Activated CD4-positive, alpha-beta T cell treated with anti-CD3 and anti-CD28 coated beads for 36 hours (primary cell): ENCODE data around the gene TNS1. TPM values are rescaled to one million over a fixed set of nuclear protein-coding genes. Genes with fewer than 3 reads are reported as not detected.

ENCODE experiments used
- ATAC-seq: fragments of 200-7000 bp; cut with Tn5 transposase; one replicate; pipeline ENCODE4 v1.10.0; 2021; ENCODE audit warnings: mild to moderate bottlenecking, moderate library complexity
- CTCF ChIA-PET: fragments of 350-600 bp; sonication (Branson Sonifier 250); formaldehyde crosslinking; loops from one replicate; lab custom pipeline; 2021; ENCODE audit warnings: antibody characterized with exemption; lab: Charles Lee
- POLR2A ChIA-PET: fragments of 350-600 bp; sonication (Branson Sonifier 250); formaldehyde crosslinking; loops from one replicate; lab custom pipeline; 2021; ENCODE audit warnings: antibody characterized with exemption, inconsistent platforms; lab: Charles Lee
- DNase-seq: peaks from one replicate; pipeline ENCODE4 v3.0.0-alpha.2; 2020
- H3K27ac Mint-ChIP-seq: one replicate; pipeline ENCODE4 v1.8.0; 2021; ENCODE audit warnings: mixed read lengths
- H3K27me3 Mint-ChIP-seq: one replicate; pipeline ENCODE4 v1.8.0; 2021; ENCODE audit warnings: mixed read lengths
- H3K36me3 Mint-ChIP-seq: one replicate; pipeline ENCODE4 v1.8.0; 2021; ENCODE audit warnings: low read depth, mixed read lengths
- H3K4me1 Mint-ChIP-seq: one replicate; pipeline ENCODE4 v1.8.0; 2021; ENCODE audit warnings: mixed read lengths
- H3K4me3 Mint-ChIP-seq: one replicate; pipeline ENCODE4 v1.8.0; 2021; ENCODE audit warnings: mild to moderate bottlenecking, moderate library complexity, mixed read lengths
- H3K9me3 Mint-ChIP-seq: one replicate; pipeline ENCODE4 v1.8.0; 2021; ENCODE audit warnings: low read depth, mixed read lengths
- intact Hi-C, 2 experiments: fragments of 100-400 bp; cut with DNase I in 1 of 2; cut with micrococcal nuclease in 1 of 2; formaldehyde crosslinking; loops; one replicate each; pipeline versions ENCODE4 v1.14.2 to v1.15.1; 2022 to 2024; cut with DNase I, micrococcal nuclease
- total RNA-seq, 2 experiments: library from RNA; stranded (reverse); gene quantifications; one replicate each; pipeline ENCODE4 v1.2.3, GENCODE V29; 2021

Gene TNS1
- total RNA-seq, 2 experiments from 2014 or later, result 0.64 to 0.88 TPM

DNA sequence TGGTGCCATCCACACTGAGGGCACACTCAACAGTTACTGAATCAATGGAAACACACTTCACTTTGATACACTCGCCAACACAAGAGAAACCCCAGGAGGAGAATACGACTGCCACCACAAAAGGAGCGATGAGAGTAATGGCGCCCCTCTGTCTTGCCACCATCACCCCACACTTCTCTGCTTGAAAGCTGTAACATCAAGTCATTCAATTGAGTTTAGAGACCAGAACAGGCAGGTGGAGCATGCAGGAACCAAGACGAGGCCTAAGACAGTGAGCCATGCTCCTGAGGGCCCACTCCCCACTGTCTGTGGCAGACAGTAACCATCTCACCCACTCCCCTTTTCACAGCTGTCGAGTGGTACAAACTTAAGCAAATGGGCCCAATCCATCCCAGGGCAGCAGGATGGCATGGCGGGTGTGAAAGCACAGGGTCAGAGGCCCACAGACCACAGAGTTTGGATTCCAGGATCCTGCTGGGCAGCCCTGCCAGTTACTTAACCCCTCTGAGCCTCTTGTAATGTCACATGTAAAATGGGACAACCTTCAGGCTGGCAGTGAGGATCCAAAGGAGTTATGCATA, 101.9 kb downstream of the TNS1 start:
- peaks cover 6% of the 10 kb centered on the region for H3K4me1 Mint-ChIP-seq
- H3K27ac Mint-ChIP-seq, result no peak overlapping the region
- H3K9me3 Mint-ChIP-seq, result no peaks in the 10 kb centered on the region
- DNase-seq, result no peak
- intact Hi-C loops, result no loop called here
- no peaks in the 10 kb centered on the region for H3K36me3 Mint-ChIP-seq
- no peak for ATAC-seq
- H3K27me3 Mint-ChIP-seq, result peaks cover 14% of the 10 kb centered on the region
- no peak overlapping the region for H3K4me3 Mint-ChIP-seq
- CTCF ChIA-PET, result interaction anchor here (0.9 kb wide), 1 partner anchor 14 kb away, joined by 3 read pairs; no protein-coding TSS in a partner anchor
- POLR2A ChIA-PET, result no interaction called here

DNA sequence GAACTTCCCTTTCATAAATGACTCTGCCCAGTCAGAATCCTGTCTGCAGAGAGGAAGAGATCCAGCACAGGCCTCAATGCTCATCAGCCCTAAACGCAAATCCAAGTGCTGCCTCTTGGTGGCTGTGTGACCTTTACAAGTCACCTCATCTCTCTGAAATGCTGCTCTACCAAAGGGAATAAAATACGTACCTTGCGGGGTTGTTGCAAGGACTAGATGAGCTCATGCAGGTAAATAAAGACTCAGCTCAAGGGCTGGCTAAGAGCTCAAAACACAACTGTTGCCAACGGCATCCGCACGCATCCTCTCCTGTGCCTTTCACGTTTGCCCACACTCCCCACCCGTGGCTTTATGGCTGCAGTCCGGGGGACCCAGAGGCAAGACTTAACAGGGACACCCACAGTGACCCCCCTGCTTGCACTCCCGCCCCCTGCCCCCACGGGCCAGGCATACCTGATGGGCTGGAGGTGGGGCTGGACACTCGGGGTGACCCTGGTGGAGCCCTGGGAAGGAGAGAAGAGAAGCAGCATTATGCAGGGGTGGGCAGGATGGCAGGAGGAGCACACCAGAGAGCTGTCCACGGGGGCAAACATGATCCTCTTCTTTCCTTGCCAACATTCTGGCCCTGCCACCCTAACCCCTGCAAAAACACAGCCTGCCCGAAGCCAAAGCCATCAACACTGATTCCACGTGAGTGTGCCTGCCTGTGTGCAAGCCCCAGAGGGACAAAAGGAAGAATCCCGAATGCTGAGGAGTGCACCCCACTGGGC, 102.6 kb downstream of the TNS1 start:
- DNase-seq, result no peak
- intact Hi-C loops, result no loop called here
- H3K4me1 Mint-ChIP-seq, result peaks cover 6% of the 10 kb centered on the region
- H3K36me3 Mint-ChIP-seq, result no peaks in the 10 kb centered on the region
- no peaks in the 10 kb centered on the region for H3K9me3 Mint-ChIP-seq
- no peak overlapping the region for H3K27ac Mint-ChIP-seq
- no peak for ATAC-seq
- no peak overlapping the region for H3K4me3 Mint-ChIP-seq
- CTCF ChIA-PET, result interaction anchor here (1.3 kb wide), 1 partner anchor 10 kb away, joined by 3 read pairs; no protein-coding TSS in a partner anchor
- peaks cover 12% of the 10 kb centered on the region for H3K27me3 Mint-ChIP-seq
- POLR2A ChIA-PET, result no interaction called here

DNA sequence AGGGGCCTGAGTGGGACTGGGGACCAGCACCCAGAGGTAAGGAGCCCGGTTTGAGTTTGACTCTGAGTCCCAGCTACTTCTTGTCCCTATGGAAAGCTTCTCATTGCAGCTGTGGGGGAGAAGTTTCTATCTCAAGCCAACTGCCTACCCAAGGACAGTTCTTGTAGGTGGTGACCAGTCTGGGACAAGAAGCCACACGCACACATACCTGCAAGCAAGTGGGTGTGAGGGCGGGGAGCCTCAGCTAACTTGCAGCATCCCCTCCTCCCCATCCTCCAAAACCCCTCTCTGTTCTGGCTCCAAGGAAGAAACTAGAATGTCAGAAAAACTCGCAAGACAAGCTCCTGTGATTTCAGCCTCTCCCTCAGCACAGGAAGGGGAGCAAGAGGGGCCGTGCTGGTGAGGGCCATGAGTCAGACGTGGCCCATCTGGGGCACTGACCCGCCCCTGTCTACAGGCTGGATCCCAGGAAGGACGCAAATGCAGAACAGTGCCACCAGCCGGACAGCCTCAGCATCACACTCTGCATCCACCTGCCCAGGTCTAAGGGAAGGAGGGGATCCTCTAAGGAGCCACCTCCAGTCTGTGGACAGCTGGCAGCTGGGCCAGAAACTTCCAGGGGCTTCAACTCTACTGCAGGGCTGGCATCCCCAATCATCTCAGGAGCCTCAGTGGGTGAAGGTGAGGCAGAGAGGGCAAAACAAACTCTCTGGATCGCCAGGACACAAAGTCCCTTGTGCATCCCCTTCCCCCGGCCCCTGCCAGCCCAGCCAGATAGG, 103.4 kb downstream of the TNS1 start:
- Mint-ChIP-seq H3K36me3 (no peaks in the 10 kb centered on the region), H3K4me3 (no peak overlapping the region), H3K27me3 (peaks cover 5% of the 10 kb centered on the region), H3K4me1 (peaks cover 6% of the 10 kb centered on the region), H3K9me3 (no peaks in the 10 kb centered on the region), H3K27ac (no peak overlapping the region)
- ATAC-seq (no peak), DNase-seq (peak; percentile 20)
- intact Hi-C loops, result no loop called here
- ChIA-PET CTCF (interaction anchor here (1.3 kb wide), 1 partner anchor 9 kb away, joined by 3 read pairs; no protein-coding TSS in a partner anchor), POLR2A (no interaction called here)

DNA sequence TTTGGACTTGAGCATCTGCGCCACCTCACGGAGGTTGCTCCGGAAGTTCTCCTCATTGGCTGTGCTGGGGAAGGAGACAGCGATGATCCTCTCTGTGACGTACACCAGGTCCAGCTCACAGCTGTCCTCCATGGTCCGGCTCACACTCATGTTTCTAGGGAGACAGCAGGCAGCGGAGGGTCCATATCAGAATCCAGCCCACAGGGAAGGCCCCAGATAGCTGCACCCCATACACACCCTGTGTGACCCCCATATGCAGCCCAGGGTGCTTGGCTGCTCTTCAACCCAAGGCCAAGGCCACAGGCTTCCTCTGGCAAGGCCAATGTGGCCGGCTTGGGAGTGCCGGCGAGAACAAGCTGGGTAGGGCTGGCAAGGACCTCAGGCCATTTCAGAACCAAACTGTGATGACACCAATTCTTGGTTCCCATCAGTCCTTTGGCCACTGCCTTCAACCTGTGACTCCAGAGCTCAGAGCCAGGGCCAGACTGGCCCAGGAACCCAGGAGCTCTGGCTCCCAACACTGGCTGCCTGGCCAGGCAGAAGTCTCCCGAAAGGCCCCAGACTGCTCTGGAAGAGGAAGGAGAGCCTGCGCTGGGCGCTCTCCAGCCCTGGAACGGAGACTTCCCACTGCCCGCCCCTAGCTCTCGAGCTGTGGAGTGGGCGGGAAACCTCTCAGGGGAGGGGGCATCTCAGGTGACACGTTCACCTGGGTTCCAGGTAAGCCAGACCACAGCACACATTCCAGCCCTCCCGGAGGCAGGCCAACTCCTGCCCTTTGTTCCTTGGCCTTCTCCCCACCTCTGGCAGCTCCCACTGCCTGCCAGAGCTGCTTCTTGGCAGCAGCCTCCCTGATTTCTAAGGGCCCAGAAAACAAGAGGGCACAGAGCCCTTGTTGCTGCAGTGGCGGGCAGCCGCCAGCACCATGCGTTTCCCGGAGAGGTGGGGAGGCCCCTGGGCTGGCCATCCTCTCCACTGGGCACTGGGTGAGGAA, 104.7 kb downstream of the TNS1 start:
- DNase-seq (no peak), ATAC-seq (no peak)
- ChIA-PET CTCF (interaction anchor here (0.6 to 0.7 kb wide), 2 partner anchors 111 to 248 kb away, joined by 3 to 4 read pairs; no protein-coding TSS in a partner anchor), POLR2A (no interaction called here)
- H3K4me1 Mint-ChIP-seq, result peaks cover 6% of the 10 kb centered on the region
- no peak overlapping the region for H3K4me3 Mint-ChIP-seq
- intact Hi-C loops, result no loop called here
- no peaks in the 10 kb centered on the region for H3K36me3 Mint-ChIP-seq
- H3K9me3 Mint-ChIP-seq, result no peaks in the 10 kb centered on the region
- H3K27me3 Mint-ChIP-seq, result peaks cover 2% of the 10 kb centered on the region
- no peak overlapping the region for H3K27ac Mint-ChIP-seq

GRCh38 chr2:217897091-217897715, 105.6 kb downstream of the TNS1 start:
- Mint-ChIP-seq H3K27me3 (peaks cover 2% of the 10 kb centered on the region), H3K9me3 (no peaks in the 10 kb centered on the region), H3K36me3 (no peaks in the 10 kb centered on the region), H3K4me3 (no peak overlapping the region), H3K27ac (no peak overlapping the region), H3K4me1 (peaks cover 2% of the 10 kb centered on the region)
- POLR2A ChIA-PET, result no interaction called here
- DNase-seq, result no peak
- ATAC-seq, result no peak
- CTCF ChIA-PET, result no interaction called here
- intact Hi-C loops, result no loop called here

GRCh38 chr2:217895070-217895635, 107.6 kb downstream of the TNS1 start:
- Mint-ChIP-seq H3K4me1 (no peaks in the 10 kb centered on the region), H3K9me3 (no peaks in the 10 kb centered on the region), H3K4me3 (no peak overlapping the region), H3K27ac (no peak overlapping the region), H3K36me3 (no peaks in the 10 kb centered on the region), H3K27me3 (no peaks in the 10 kb centered on the region)
- intact Hi-C loops, result no loop called here
- POLR2A ChIA-PET, result no interaction called here
- DNase-seq (no peak), ATAC-seq (no peak)
- CTCF ChIA-PET, result interaction anchor here (1.0 kb wide), 1 partner anchor 110 kb away, joined by 3 read pairs; no protein-coding TSS in a partner anchor

- no peak overlapping the region for H3K4me3 Mint-ChIP-seq
- no peak overlapping the region for H3K27ac Mint-ChIP-seq
- POLR2A ChIA-PET, result no interaction called here
Measured at GRCh38 chr2:217893440-217893839, 109.4 kb downstream of the TNS1 start.

GRCh38 chr2:217892560-217892959, 110.2 kb downstream of the TNS1 start:
- H3K9me3 Mint-ChIP-seq, result no peaks in the 10 kb centered on the region
- DNase-seq, result no peak
- CTCF ChIA-PET, result interaction anchor here (0.8 kb wide), 1 partner anchor 1625 kb away, joined by 3 read pairs; no protein-coding TSS in a partner anchor
- peaks cover under 1% of the 10 kb centered on the region for H3K27me3 Mint-ChIP-seq
- no peak for ATAC-seq
- intact Hi-C loops, result no loop called here
- H3K36me3 Mint-ChIP-seq, result no peaks in the 10 kb centered on the region
- H3K4me3 Mint-ChIP-seq, result no peak overlapping the region
- no peaks in the 10 kb centered on the region for H3K4me1 Mint-ChIP-seq
- POLR2A ChIA-PET, result no interaction called here
- H3K27ac Mint-ChIP-seq, result no peak overlapping the region

More at GRCh38 chr2:217893440-217893839, 109.4 kb downstream of the TNS1 start:
- H3K36me3 Mint-ChIP-seq, result no peaks in the 10 kb centered on the region
- no peaks in the 10 kb centered on the region for H3K4me1 Mint-ChIP-seq
- no peaks in the 10 kb centered on the region for H3K27me3 Mint-ChIP-seq
- ATAC-seq (no peak), DNase-seq (no peak)
- intact Hi-C loops, result no loop called here
- CTCF ChIA-PET, result interaction anchor here (0.8 kb wide), 1 partner anchor 1626 kb away, joined by 3 read pairs; no protein-coding TSS in a partner anchor
- no peaks in the 10 kb centered on the region for H3K9me3 Mint-ChIP-seq

- ChIA-PET CTCF (interaction anchor here (0.6 to 9.0 kb wide), 3 partner anchors 9 to 102 kb away, joined by 3 to 125 read pairs (median 4); no protein-coding TSS in a partner anchor), POLR2A (no interaction called here)
- no peaks in the 10 kb centered on the region for H3K9me3 Mint-ChIP-seq
- H3K27me3 Mint-ChIP-seq, result peaks cover 2% of the 10 kb centered on the region
- no peak for ATAC-seq
- DNase-seq, result no peak
- no peak overlapping the region for H3K27ac Mint-ChIP-seq
- H3K36me3 Mint-ChIP-seq, result no peaks in the 10 kb centered on the region
- no peaks in the 10 kb centered on the region for H3K4me1 Mint-ChIP-seq
- intact Hi-C loops, result no loop called here
- no peak overlapping the region for H3K4me3 Mint-ChIP-seq
Measured at GRCh38 chr2:217890445-217890844, 112.3 kb downstream of the TNS1 start.

GRCh38 chr2:217889656-217890055, 113.1 kb downstream of the TNS1 start:
- no peak for DNase-seq
- intact Hi-C loops, result no loop called here
- Mint-ChIP-seq H3K27me3 (peaks cover 2% of the 10 kb centered on the region), H3K36me3 (no peaks in the 10 kb centered on the region), H3K4me3 (no peak overlapping the region), H3K27ac (no peak overlapping the region), H3K9me3 (no peaks in the 10 kb centered on the region), H3K4me1 (no peaks in the 10 kb centered on the region)
- POLR2A ChIA-PET, result no interaction called here
- ATAC-seq, result no peak
- CTCF ChIA-PET, result interaction anchor here (1.3 to 9.0 kb wide), 3 partner anchors 10 to 101 kb away, joined by 3 to 125 read pairs (median 4); no protein-coding TSS in a partner anchor
